CD1c-positive myeloid dendritic cell (primary cell): ENCODE results near the gene RIN1.

Experiments used
- DNase-seq: peaks from one replicate; pipeline ENCODE4 v3.0.0-alpha.2; 2016; ENCODE audit errors: extremely low spot score

The RIN1 gene

DNA sequence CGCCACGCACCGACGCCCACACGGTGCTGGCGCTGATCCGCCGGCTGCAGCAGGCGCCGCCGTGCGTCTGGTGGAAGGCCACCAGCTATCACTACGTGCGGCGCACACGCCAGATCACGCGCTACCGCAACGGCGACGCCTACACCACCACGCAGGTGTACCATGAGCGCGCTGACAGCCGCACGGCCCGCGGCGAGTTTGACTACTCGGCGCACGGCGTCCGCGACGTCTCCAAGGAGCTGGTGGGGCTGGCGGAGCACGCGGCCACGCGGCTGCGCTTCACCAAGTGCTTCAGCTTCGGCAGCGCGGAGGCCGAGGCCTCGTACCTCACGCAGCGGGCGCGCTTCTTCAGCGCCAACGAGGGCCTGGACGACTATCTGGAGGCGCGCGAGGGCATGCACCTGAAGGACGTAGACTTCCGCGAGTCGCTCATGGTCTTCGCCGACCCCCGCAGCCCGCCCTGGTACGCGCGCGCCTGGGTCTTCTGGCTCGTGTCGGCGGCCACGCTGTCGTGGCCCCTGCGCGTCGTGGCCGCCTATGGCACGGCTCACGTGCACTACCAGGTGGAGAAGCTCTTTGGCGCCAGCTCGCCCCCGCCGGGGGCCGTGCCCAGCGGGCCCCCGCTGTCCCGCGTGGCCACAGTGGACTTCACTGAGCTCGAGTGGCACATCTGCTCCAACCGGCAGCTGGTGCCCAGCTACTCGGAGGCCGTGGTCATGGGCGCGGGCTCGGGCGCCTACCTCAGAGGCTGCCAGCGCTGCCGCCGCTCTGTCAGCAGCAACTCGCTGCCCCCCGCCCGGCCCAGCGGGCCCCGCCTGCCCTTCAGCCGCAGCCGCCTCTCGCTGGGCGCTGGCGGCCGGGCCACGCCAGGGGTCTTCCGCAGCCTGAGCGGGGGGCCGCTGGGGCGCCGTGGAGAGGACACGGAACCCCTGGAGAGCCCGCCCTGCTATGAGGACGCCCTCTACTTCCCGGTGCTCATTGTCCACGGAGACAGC, 41.3 kb downstream of the RIN1 start:
- no peak for DNase-seq

DNA sequence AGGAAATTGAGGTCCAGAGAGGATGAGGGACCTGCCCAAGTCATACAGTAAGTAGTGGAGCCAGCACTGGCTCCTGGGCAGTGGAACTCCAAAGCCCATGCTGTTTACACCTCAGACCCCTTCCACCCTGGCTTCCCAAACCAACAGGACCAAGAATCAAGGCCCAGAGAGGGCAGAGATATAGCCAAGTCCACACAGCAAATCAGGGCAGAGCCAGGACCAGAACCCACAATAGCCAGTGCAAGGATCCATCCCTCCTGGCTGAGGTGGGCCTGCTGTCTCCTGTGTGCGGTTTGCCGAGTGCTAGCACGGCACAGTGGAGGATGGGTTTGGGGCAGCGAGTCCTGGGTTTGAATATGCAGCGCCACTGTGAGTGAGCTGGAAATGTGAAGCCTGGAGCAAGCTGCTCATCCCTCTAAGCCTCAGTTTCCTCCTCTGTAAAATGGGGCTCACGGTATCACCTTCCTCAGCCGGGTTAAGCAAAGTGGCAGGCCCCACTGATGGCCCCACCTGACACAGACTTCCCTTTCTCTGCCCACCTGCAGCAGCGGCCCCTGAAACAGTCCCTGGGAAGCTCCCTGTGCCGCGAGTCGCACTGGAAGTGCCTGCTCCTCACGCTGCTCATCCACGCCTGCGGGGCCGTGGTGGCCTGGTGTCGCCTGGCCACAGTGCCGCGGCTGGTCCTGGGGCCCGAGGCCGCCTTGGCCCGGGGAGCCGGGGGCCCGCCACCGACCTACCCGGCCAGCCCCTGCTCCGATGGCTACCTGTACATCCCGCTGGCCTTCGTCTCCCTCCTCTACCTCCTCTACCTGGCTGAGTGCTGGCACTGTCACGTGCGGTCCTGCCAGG, 42.2 kb downstream of the RIN1 start:
- DNase-seq: no peak

DNA sequence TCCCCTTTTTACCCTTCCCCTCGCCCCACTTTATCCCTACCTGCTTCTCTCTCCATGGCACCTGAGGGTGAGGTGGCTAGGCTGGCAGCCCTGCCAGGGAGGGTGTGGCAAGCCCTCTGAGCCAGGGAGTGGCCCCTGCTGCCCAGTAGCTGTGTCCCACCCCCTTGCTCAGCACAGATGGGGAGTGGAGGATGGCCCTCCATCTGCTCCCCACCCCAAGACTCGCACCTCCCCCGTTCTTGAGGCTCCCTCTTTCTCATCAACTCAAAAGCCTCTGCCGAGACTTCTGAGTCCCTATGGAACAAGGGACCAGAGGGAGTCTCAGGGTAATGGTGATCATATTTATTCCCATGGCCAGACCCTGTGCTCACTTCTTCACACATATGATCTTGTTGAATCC, 42.9 kb downstream of the RIN1 start:
- DNase-seq: no peak

DNA sequence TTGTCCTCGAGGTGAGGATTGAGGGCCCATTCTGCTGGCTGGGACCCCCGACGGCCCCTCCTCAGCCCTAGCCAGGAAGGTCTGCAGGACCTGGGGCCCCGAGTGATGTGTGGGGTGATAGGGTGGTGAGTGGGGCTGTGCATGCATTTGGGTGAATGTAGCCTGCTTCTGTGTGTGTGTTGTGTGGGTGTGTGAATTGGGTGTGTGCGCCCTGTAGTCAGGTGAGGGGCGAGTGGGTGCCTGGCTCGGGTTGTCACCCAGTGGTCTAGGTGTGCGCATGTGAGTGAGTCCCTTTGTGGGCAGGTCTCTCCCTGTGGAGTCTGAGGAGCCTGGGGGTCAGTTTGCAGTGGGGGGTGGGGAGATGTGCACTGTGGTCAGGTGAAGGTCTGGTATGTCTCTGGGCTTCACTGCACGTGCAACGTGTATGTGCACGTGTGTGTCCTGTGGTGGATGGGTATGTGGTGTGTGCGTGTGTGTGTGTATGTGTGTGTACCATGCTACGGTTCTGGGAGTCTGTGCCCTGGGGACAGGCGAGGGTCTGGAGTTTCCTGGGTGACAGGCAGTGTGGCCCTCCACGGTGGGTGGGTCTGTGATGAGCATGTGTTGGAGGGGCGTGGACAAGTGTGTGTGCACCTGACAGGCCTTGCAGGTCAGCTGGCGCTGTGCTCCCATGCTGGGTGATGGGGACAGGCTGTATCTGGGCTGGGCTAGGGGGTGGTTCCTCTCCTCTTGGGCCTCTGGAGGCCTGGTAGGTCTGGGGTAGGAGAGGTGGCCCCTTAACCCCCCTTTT, 43.5 kb downstream of the RIN1 start:
- DNase-seq: no peak

DNA sequence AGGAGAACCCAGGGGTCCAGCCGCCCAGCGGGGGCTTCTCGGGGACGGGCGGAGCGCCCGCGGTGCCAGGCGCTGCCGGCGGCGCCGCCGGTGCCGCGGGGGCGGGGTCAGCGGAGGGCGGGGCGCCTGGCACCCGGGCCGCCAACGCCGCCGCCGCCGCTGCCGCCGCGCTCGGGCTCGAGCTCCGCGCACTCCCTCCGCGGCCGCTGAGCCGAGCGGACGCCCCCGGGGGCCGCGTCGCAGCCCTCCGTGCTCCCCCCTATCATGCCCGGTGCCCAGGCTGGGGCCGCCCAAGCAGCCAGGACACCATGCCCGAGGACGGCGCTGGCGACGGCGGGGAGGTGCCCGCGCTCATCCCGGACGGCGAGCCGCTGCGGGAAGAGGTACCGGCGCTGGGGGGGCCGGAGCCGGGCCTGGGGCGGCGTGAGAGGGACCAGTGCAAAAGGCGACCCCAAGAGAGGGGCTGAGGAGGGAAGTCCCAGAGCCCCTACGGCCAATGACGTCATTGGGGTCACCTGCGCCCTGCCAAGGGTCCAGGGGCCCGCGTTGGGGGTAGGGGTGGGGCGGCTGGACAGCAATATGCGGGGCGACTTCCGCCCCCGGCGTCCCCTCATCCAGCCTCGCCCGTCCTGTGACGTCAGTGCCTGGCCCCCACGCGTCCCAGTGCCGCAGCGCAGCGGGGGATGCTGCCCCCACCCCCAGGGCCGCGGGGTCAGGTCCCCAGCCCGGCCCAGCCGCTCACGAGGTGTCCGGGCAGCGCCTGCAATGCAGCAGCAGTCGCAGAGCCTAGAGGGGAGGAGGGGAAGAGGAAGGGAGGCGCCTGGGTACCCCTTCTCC, 44.3 kb downstream of the RIN1 start, which contains the start of gene TMEM151A:
TMEM151A (plus strand) TSS at position 189 of the 837 bp plus-strand sequence; CDS start at position 309, 120 bp downstream.
- DNase-seq: peak; percentile 33

DNA sequence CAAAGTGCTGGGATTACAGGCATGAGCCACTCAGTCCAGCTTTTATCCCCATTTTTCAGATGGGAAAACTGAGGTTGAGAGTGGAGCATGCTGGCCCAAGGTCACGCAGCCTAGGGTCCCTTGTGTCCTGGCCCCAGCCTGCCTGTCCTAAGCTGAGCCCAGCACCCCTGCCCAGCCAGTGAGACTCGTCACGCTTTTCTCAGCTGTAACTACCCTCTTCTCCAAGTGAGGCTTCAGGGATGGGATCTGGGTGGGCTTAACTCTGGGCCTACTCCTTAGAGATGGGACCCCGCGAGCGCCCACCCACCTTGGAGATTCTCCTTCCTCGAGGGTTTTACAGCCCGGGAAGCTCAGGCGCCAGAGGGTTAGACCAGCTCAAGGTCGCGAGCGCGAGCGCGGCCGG, 44.9 kb downstream of the RIN1 start:
- no peak for DNase-seq

DNA sequence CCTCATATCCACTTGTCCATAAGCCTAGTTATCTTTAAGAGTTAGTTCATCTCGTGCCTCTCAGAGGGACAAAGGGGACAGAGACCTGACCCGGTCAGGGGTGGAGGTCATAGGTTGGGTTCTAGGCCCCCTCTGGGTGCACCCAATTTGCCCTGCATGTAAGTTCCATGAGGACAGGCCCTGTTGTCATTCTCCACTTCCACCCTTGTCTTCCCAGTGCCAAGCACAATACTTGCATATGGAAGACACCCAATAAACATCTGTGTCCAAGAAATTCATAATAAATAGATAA, 46.0 kb downstream of the RIN1 start:
- no peak for DNase-seq

DNA sequence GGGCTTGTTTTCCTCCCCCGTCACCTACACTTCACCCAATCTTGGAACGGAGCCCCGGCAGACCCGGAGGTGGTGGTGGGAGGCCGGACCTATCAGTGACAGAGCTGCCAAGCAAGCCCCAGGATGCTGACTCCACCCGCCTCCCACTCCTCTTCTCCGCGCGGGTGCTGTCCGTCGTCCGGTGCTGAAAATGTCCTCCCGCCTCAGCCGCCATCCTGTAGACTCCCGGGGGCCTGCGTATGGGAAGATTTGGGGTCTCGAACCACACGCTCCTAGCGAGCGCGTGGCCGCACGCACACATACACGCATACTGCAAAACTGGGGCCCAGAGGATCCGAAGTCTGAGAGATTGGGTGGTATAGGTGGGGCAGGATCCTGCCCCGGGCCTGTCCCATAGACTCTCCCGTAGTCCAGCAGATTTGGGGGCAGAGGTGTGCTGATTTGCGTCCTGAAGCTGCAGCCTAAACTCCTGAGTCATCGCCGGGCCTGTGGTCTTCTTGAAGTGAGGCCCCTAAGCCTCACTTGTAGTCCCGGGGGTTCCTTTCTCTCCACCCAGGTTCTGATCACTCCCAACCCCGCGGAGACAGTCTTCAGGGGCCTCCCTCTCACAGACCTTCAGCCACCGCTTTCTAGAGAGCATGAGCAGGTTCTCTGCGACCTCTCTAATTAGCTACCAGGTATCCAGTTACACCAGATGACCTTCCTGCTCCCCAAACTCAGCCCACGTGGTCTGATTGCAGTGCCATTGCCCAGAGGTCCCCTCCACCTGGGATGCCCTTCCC, 46.5 kb downstream of the RIN1 start:
- peak; percentile 81 for DNase-seq

DNA sequence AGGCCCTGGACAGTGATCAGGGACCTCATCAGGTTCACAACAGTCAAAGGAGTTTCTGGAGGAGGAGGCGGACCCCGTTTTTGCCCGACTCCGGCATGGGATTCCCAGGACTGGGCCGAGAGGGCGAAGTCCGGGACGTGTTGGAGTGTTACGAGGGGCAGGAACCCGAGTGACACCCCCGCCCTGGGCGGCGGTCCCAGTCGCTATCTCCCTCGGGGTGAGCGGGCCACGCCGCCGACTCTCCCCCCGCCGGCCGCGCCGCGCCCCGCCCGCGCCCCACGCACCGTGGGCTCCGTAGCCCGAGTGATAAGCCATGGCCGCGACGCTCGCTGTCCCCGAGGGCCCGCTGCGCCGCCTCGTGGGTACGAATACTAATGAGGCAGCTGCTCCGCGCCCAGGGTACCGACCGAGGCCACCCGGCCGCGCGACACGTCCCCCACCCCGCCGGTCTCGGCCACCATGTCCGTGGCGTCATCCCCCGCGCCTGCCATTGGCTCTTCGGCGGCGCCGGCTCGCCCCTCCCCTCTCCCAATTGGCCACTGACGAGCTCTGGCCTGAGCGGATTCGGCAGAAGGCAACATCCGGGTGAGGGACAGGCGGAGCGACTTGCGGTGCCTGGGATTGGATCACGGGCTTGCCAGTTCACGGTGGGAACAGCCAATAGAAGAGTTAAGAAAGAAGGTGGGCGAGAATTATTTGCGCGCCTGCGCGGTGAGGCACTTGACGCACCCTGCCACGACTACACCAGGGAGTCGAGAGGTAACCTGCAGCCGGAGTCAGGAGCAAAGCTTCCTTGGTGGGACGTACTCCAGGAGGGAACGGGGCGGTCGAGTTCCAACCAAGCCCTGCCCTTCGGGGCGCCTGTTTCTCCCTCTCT, 47.3 kb downstream of the RIN1 start, which contains the start of gene YIF1A:
YIF1A (minus strand) TSS at position 473 of the 877 bp plus-strand sequence; CDS start at position 315, 158 bp downstream.
- peak; percentile 99 for DNase-seq

DNA sequence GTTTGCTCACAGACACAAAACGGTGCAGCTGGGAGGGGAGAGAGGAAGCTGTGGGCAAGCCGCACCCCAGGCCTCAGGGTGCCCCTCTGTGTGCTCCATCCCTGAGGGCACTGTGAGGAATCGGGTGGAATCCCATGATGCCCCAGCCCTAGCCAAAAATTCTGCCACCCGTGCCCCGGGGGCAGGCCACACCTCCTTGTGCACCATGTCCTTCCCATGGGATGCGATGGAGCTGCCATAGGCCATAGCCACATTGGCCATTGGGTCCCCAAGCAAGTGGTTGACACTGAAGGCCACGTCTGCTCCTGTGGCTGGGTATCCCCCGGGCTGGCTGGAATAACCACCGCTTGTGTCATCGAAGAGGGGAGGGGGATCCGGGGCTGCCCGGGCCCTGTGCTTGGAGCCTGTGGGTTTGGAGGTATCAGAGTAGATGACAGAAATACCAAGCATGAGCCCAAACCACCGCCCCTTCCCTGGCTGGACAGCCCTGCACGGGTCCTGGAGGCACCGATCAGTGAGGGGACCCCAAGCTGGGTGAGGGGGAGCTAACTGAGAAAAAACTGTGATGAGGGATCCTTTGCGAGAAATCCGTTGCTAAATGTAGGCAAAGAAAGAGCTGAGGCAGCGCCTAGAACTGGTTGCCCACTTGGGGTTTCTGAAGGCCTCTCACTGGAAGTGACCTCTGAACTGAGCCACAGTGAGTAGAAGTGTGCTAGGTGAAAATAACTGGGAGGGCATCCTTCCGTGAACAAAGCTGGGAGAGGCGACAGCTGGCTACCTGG, 48.2 kb downstream of the RIN1 start:
- DNase-seq: no peak

DNA sequence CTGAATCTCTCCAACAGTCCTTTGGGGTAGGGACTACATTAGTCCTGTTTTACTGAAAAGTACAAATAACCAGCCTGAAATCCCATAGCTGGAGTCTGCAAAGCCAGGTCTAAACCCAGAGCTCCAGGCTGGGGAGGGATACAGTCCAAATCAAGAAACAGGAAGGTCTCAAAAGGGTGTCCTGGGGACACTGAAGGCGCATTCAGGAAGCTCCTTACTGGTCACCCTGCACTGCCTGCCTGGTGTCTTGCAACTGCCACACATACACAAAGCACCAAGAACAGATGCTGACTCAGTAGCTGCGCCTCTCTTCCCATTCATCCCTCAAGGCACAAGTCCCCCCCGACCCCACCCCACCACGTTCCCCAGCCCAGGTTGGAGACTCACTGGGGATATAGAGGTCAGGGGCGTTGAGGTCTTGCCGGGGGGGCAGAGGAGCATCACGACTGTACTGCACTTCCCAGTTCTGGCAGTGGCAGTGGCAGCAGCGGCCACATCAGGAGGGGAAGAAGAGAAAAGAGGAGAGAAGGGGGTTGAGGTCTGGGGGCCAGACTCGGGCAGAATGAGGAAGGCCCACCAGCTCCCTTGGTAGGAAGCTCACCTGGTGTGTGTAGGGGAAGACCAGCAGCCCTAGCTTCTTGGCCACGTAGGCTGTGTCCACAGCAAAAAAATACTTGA, 48.9 kb downstream of the RIN1 start:
- DNase-seq: peak; percentile 40

DNA sequence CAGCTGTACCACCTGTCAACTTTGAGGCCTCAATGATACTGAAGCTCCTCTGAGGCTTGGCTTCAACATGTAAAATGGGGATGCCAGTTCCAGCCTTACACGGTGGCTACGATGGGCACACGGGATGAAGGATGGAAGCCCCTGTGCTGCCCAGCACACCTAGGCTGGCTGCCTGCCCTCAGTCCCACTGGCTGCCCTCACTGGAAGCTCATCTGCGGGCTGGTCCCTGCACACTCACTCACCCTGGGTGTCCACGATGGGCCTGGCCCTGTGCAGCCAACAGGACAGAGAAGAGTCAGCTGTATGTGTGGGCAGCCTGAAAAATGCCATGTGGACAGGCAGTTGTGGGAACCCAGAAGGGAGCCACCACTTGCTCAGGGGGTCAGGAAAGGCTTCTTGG, 49.5 kb downstream of the RIN1 start:
- no peak for DNase-seq

DNA sequence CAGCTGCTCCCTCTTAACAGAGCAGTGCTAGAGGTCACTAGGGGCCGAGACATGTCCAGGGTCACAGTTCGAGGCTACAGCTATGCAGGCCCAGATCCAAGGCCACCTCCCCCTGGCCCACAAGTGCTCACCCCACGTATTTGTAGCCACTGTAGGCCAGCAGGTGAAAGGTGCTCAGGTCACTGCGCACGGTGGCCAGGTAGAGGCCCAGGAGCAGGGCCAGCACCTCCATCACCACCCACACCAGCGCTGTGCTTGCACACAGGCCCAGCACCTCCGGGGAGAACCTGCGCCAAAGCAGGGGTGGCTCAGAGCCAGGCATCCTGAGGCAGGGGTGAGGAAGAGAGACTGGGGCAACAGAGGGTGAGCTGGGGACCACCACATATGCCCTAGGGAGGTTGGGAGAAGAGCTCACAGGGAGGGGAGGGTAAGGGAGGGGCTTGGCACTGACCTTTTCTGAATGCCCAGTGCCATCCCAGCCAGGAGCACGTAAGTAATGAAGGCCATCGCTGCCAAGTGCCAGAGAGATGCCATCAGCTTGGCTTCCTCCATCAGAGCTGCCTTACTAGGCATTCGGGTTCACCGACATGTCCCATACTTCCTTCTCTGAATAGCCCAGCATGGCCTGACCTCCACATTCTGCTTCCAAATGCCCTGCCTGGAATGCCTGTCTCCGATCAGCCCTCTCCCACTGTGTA, 50.8 kb downstream of the RIN1 start:
- no peak for DNase-seq

DNA sequence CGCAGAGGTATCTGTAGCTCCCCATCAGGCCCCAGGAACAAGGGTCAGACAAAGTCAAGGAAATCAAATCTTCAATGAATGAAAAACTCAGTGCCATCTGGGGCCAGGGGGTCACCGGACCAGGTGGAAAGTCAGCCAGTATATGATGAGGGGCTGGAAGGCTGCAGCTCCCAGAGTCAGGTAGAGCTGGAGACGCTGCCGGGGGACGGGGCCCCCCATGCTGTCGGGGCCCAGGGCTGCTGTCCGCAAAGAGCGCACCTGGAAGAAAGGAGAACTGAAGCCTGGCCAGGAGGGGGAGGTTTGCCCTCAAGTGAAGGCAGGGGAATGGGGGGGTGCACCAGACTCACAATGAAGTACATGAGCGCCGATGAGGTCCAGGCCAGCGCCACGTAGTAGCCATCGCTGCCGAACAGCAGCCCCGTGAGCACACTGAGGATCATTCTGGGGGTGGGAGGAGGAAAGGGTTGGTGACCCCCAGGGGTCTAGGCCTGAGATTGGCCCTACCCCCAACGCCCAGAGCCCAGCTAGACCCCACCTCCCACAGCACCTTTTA, 51.6 kb downstream of the RIN1 start:
- DNase-seq: no peak

DNA sequence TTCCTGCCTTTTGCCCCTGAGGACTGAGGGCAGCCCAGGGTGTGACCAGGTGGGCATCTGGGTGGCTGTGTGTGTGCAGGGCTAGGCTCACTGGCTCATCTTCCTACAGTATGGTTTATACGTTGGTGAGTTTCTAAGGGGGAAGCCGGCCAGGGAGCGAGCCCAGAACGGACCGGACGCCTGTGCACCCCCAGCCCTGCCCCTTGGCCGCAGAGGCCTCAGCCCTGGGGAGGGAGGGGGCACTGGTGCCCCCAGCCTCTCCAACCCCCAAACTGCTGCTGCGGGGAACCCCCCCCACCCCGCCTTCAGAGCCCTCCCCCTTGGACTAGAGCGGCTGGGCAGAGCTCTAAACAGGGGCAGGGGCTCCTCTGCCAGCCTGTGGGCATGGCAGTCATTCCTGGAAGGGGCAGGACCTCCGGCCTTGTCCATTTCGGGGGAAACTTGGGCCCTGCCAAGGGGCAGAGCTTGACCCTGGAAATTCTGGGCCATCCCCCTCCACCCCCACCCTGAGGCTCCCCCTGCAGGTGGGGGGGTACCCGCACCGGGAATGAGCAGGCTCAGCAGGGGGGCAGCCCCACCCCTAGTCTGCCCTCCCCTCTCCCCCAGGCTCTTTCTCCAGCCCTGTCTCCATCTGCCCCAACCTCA, 52.7 kb downstream of the RIN1 start:
- no peak for DNase-seq
